K562 (cell line): Measurements from ENCODE around the gene HIPK2. TPM values are rescaled to one million over a fixed set of nuclear protein-coding genes. Genes with fewer than 3 reads are reported as not detected.

Source experiments
- ARID2 ChIP-seq: fragments of 450-650 bp; IDR thresholded peaks from 2 replicates; pipeline ENCODE4 v1.6.1; 2017; ENCODE audit warnings: antibody characterized with exemption, mild to moderate bottlenecking
- ARNT ChIP-seq, 2 experiments: fragments of 450-650 bp; IDR thresholded peaks; 2 replicates each; pipeline ENCODE4 v1.6.1; 2016; ENCODE audit warnings: mild to moderate bottlenecking in 1 of 2
- BRF2 ChIP-seq: IDR thresholded peaks from 3 replicates; pipeline ENCODE4 v1.6.1; 2011; ENCODE audit warnings: borderline replicate concordance, mild to moderate bottlenecking; ENCODE audit not compliant: insufficient read length, insufficient read depth
- CHD7 ChIP-seq: fragments of 200-600 bp; sonication (generic); IDR thresholded peaks from one replicate; pipeline ENCODE4 v1.6.1; 2012; ENCODE audit warnings: mild to moderate bottlenecking, low read depth, low read length, inconsistent platforms
- EGR1 ChIP-seq: fragments of 450-650 bp; conservative IDR thresholded peaks from 2 replicates; pipeline ENCODE4 v1.6.1; 2017; ENCODE audit warnings: mild to moderate bottlenecking
- HMG20B ChIP-seq: fragments of 250-450 bp; sonication (Bioruptor Pico); IDR thresholded peaks from 2 replicates; pipeline ENCODE4 v1.5.0; 2021; ENCODE audit warnings: mild to moderate bottlenecking
- KDM1A ChIP-seq, 2 experiments: fragments of 450-650 bp; IDR thresholded peaks; 2 replicates each; pipeline ENCODE4 v1.6.1; 2016; ENCODE audit warnings: mild to moderate bottlenecking in 2 of 2
- KHSRP ChIP-seq: fragments of 450-650 bp; IDR thresholded peaks from 2 replicates; pipeline ENCODE4 v1.6.1; 2017
- MAFF ChIP-seq: IDR thresholded peaks from 2 replicates; pipeline ENCODE4 v1.6.1; 2012; ENCODE audit warnings: low read length, improper control_type of control experiment
- MYBL2 ChIP-seq, 2 experiments: fragments of 450-650 bp in 1 of 2; sonication (generic) in 1 of 2; formaldehyde crosslinking in 1 of 2; IDR thresholded peaks; 2 replicates each; pipeline versions ENCODE4 v1.6.1 to v1.8.1; 2017 to 2022; ENCODE audit warnings: borderline replicate concordance in 1 of 2, inconsistent platforms in 1 of 2, low read depth in 1 of 2, mild to moderate bottlenecking in 1 of 2, missing genetic modification reagents in 1 of 2, moderate library complexity in 1 of 2
- PHF20 ChIP-seq: fragments of 450-650 bp; IDR thresholded peaks from 2 replicates; pipeline ENCODE4 v1.6.1; 2018; ENCODE audit not compliant: partially characterized antibody
- XRCC3 ChIP-seq: fragments of 450-650 bp; IDR thresholded peaks from 2 replicates; pipeline ENCODE4 v1.6.1; 2017; ENCODE audit warnings: mild to moderate bottlenecking, moderate library complexity
- YY1 ChIP-seq, 3 experiments: IDR thresholded peaks; 2 replicates each; pipeline ENCODE4 v1.6.1; 2011; ENCODE audit warnings: low read length in 2 of 3, mild to moderate bottlenecking in 2 of 3, moderate library complexity in 2 of 3, borderline replicate concordance in 1 of 3, control low read depth in 1 of 3, low read depth in 1 of 3; ENCODE audit not compliant: insufficient read depth in 3 of 3, insufficient replicate concordance in 2 of 3, control insufficient read depth in 1 of 3, insufficient read length in 1 of 3; ENCODE audit errors: extremely low read depth in 1 of 3
- ZNF165 ChIP-seq: fragments of 250-450 bp; sonication (Bioruptor Pico); IDR thresholded peaks from 2 replicates; pipeline ENCODE4 v1.4.0; 2020; ENCODE audit warnings: borderline replicate concordance
- ZNF217 ChIP-seq: sonication (generic); formaldehyde crosslinking; IDR thresholded peaks from 2 replicates; pipeline ENCODE4 v1.8.0; 2022; ENCODE audit warnings: mild to moderate bottlenecking, missing genetic modification reagents
- ZNF384 ChIP-seq: IDR thresholded peaks from 2 replicates; pipeline ENCODE4 v1.6.1; 2012; ENCODE audit warnings: low read depth, low read length, improper control_type of control experiment
- ZNF431 ChIP-seq: sonication (generic); formaldehyde crosslinking; IDR thresholded peaks from 2 replicates; pipeline ENCODE4 v1.8.0; 2022; ENCODE audit warnings: mild to moderate bottlenecking, missing genetic modification reagents
- ZNF695 ChIP-seq: fragments of 450-650 bp; formaldehyde crosslinking; IDR thresholded peaks from 2 replicates; pipeline ENCODE4 v1.4.0; 2020; ENCODE audit warnings: mild to moderate bottlenecking, moderate library complexity
- polyA plus RNA-seq, 8 experiments: library from polyadenylated mRNA; depleted of rRNA in 4 of 8; stranded (reverse) in 5 of 8; unstranded in 3 of 8; fragments of >200 nt; fragmentation: Nextera tagmentation in 2 of 8; fragmentation: Illumina TruSeq in 1 of 8; extraction: Ambion mirVana in 2 of 8; extraction: Trizol in 1 of 8; gene quantifications; 2 replicates each; pipeline versions ENCODE4 v1.2.1 to v1.2.3, GENCODE V29; 2011 to 2014; ENCODE audit warnings: inconsistent platforms in 1 of 8, missing spikeins in 1 of 8
- total RNA-seq, 7 experiments: library from RNA; depleted of rRNA in 6 of 7; stranded (reverse); fragments of >200 nt in 6 of 7; fragmentation: Illumina TruSeq in 2 of 7; extraction: Trizol in 2 of 7; gene quantifications; 2 replicates each; pipeline versions ENCODE4 v1.2.1 to v1.2.3, GENCODE V29; 2011 to 2021; ENCODE audit warnings: low replicate concordance in 1 of 7

Gene HIPK2
- total and polyA plus RNA-seq, 9 of the 15 experiments (the other 6 are each of a cell fraction or from before 2014, with no cell fraction given), result 0.69 to 19.8 (median 5.1) TPM

- no peak for TF ChIP-seq CHD7
- no peak for TF ChIP-seq MAFF
- no peak for TF ChIP-seq ZNF217 (CRISPR knock-in tag)
- TF ChIP-seq ZNF431 (CRISPR knock-in tag), result no peak
- TF ChIP-seq ZNF695 (CRISPR knock-in tag), result no peak
- 0 out of 2 replicates have a peak, but pooled peaks have one; percentile 3 for TF ChIP-seq ZNF384
- TF ChIP-seq EGR1, result peak; percentile 93
- TF ChIP-seq MYBL2 (IDR thresholded peaks at IDR 0.05; ENCODE audit: low read depth), result no peak
- TF ChIP-seq MYBL2 (CRISPR knock-in tag; IDR thresholded peaks at IDR 0.05; ENCODE audit: borderline replicate concordance), result no peak
- no peak for TF ChIP-seq ARNT (IDR thresholded peaks at IDR 0.05)
- no peak for TF ChIP-seq HMG20B (CRISPR knock-in tag)
- TF ChIP-seq XRCC3, result no peak
- no peak for TF ChIP-seq KDM1A (IDR thresholded peaks at IDR 0.05)
- no peak for TF ChIP-seq BRF2
- TF ChIP-seq ARID2, result no peak
- TF ChIP-seq YY1 (IDR thresholded peaks at IDR 0.05; ENCODE audit: borderline replicate concordance in 1 of 3, control insufficient read depth in 1 of 3, extremely low read depth in 1 of 3, insufficient read depth in 3 of 3, insufficient read length in 1 of 3, insufficient replicate concordance in 2 of 3, low read depth in 1 of 3, low read length in 2 of 3), result peak in 2 of 3 experiments; percentile 30 to 68
- no peak for TF ChIP-seq ZNF165 (CRISPR knock-in tag)
- peak; percentile 52 for TF ChIP-seq PHF20
- TF ChIP-seq KHSRP, result no peak
These were observed 154.3 kb downstream of the HIPK2 start (continued) for GRCh38 chr7:139623518-139623917.
